HepG2 (cell line): Measurements from ENCODE around the gene HSD11B1L. TPM values are rescaled to one million over a fixed set of nuclear protein-coding genes. Genes with fewer than 3 reads are reported as not detected.

Source experiments
- ATAC-seq: fragments of 200-7000 bp; cut with Tn5 transposase; 3 replicates; pipeline ENCODE4 v1.9.1; 2020; ENCODE audit warnings: mild to moderate bottlenecking, moderate library complexity
- BruUV-seq: library from RNA; stranded (reverse); fragments of 400-500 nt; replicated peaks from 2 replicates; lab custom pipeline; 2021; lab: Mats Ljungman, UMichigan
- CTCF ChIA-PET: fragments of 300-600 bp; formaldehyde crosslinking; extraction: SDS; loops from one replicate; lab custom pipeline; 2021; ENCODE audit warnings: low total read pairs, inconsistent platforms, low intra/inter-chr PET ratio; lab: Yijun Ruan, JAX
- POLR2A ChIA-PET: fragments of 350-600 bp; sonication (Branson Sonifier 250); formaldehyde crosslinking; loops from one replicate; lab custom pipeline; 2020; ENCODE audit warnings: antibody characterized with exemption, inconsistent platforms; lab: Yijun Ruan, JAX
- DNase-seq: peaks from one replicate; pipeline ENCODE4 v3.0.0-alpha.2; 2015; ENCODE audit warnings: low spot score
- FAIRE-seq: peaks from 3 replicates; lab custom pipeline; 2011; peaks lifted over from hg19 to GRCh38; lab: Jason Lieb, UNC
- H2AFZ ChIP-seq: one replicate; pipeline ENCODE4 v1.6.1; 2011; ENCODE audit warnings: low read length, inconsistent platforms
- H3K27ac ChIP-seq: fragments of 300-600 bp; 3 replicates; pipeline ENCODE4 v1.8.0; 2011; ENCODE audit warnings: mixed run types, mild to moderate bottlenecking, mixed read lengths, low read length, inconsistent platforms; ENCODE audit not compliant: insufficient read depth; ENCODE audit errors: extremely low read length
- H3K27me3 ChIP-seq, 2 experiments: fragments of 200-600 bp in 1 of 2; 2 replicates in 1 of 2; 3 replicates in 1 of 2; pipeline versions ENCODE4 v1.6.0 to v1.8.0; 2011; ENCODE audit warnings: low read length in 2 of 2, mild to moderate bottlenecking in 2 of 2, moderate library complexity in 2 of 2, inconsistent platforms in 1 of 2; ENCODE audit not compliant: insufficient read depth in 2 of 2, control insufficient read depth in 1 of 2
- H3K36me3 ChIP-seq, 2 experiments: fragments of 200-600 bp in 1 of 2; replicated peaks in 1 of 2; 2 replicates in 1 of 2; 3 replicates in 1 of 2; pipeline versions ENCODE4 v1.5.1 to v1.8.0; 2011; ENCODE audit warnings: low read length in 2 of 2, inconsistent platforms in 1 of 2; ENCODE audit not compliant: insufficient read depth in 2 of 2, control insufficient read depth in 1 of 2
- H3K4me1 ChIP-seq: 2 replicates; pipeline ENCODE4 v1.5.1; 2012; ENCODE audit warnings: low read length, inconsistent platforms; ENCODE audit not compliant: insufficient read depth
- H3K4me2 ChIP-seq: 2 replicates; pipeline ENCODE4 v1.6.0; 2011; ENCODE audit warnings: low read depth, low read length, inconsistent platforms
- H3K4me3 ChIP-seq, 3 experiments: fragments of 200-600 bp in 1 of 3; sonication (generic), shearing (Covaris generic) in 1 of 3; replicated peaks in 1 of 3; 2 replicates each; pipeline ENCODE4 v1.5.1; 2011 to 2016; ENCODE audit warnings: low read length in 3 of 3, inconsistent platforms in 2 of 3, low read depth in 2 of 3, mild to moderate bottlenecking in 2 of 3, control low read depth in 1 of 3, mixed read lengths in 1 of 3; ENCODE audit not compliant: insufficient read depth in 1 of 3
- H3K79me2 ChIP-seq: one replicate; pipeline ENCODE4 v1.6.1; 2011; ENCODE audit warnings: low read length, inconsistent platforms; ENCODE audit not compliant: insufficient read depth
- H3K9ac ChIP-seq: 2 replicates; pipeline ENCODE4 v1.6.0; 2011; ENCODE audit warnings: mild to moderate bottlenecking, low read depth, low read length, inconsistent platforms; ENCODE audit not compliant: insufficient read depth
- H3K9me3 ChIP-seq: 2 replicates; pipeline ENCODE4 v1.5.1; 2012; ENCODE audit warnings: mild to moderate bottlenecking, low read length
- H4K20me1 ChIP-seq: 2 replicates; pipeline ENCODE4 v1.6.0; 2011; ENCODE audit warnings: inconsistent platforms, mild to moderate bottlenecking, low read length, moderate library complexity; ENCODE audit not compliant: insufficient read depth
- ADNP ChIP-seq: sonication (generic); formaldehyde crosslinking; IDR thresholded peaks from 2 replicates; pipeline ENCODE4 v1.4.0; 2020; ENCODE audit warnings: missing genetic modification reagents
- MAZ ChIP-seq, 2 experiments: sonication (generic) in 1 of 2; formaldehyde crosslinking in 1 of 2; IDR thresholded peaks; 2 replicates each; pipeline versions ENCODE4 v1.5.0 to v1.6.1; 2012 to 2020; ENCODE audit warnings: low read depth in 2 of 2, mild to moderate bottlenecking in 2 of 2, borderline replicate concordance in 1 of 2, improper control_type of control experiment in 1 of 2, low read length in 1 of 2, missing genetic modification reagents in 1 of 2, moderate library complexity in 1 of 2
- MED1 ChIP-seq: sonication (generic); formaldehyde crosslinking; IDR thresholded peaks from 2 replicates; pipeline ENCODE4 v1.4.0; 2020; ENCODE audit warnings: missing genetic modification reagents
- POLR2AphosphoS5 ChIP-seq: IDR thresholded peaks from 2 replicates; pipeline ENCODE4 v1.6.1; 2012; ENCODE audit warnings: low read depth, low read length
- POLR2G ChIP-seq: fragments of 200-400 bp; formaldehyde crosslinking; IDR thresholded peaks from 2 replicates; pipeline ENCODE4 v1.6.1; 2018; ENCODE audit warnings: mild to moderate bottlenecking, low read depth, low read length, moderate library complexity
- ZFP36 ChIP-seq: fragments of 150-350 bp; IDR thresholded peaks from 2 replicates; pipeline ENCODE4 v1.6.1; 2018; ENCODE audit warnings: borderline replicate concordance, low read length, low read depth; ENCODE audit not compliant: partially characterized antibody
- ZMYM3 ChIP-seq: sonication (generic); formaldehyde crosslinking; IDR thresholded peaks from 2 replicates; pipeline ENCODE4 v1.5.1; 2020; ENCODE audit warnings: mild to moderate bottlenecking, missing genetic modification reagents
- WGBS: methylation state at CpG from one replicate; pipeline ENCODE4 v1.1.6; 2017; ENCODE audit warnings: low lambda C conversion rate; 5-methylcytosine and 5-hydroxymethylcytosine counted together
- in situ Hi-C: cut with HindIII; loops from 2 replicates; pipeline ENCODE4 v1.10.0; 2017; ENCODE audit warnings: low pct_unique_long_range_greater_than_20kb; ENCODE audit not compliant: extremely low pct_ligation_motif_present
- intact Hi-C: fragments of 100-400 bp; cut with micrococcal nuclease; formaldehyde crosslinking; loops from one replicate; pipeline ENCODE4 v1.10.0; 2022; ENCODE audit not compliant: unreplicated experiment
- polyA plus RNA-seq, 8 experiments: library from polyadenylated mRNA; depleted of rRNA in 3 of 8; stranded (reverse) in 7 of 8; unstranded in 1 of 8; fragments of >200 nt; fragmentation: Illumina TruSeq in 4 of 8; extraction: Trizol in 4 of 8; gene quantifications; 2 replicates each; pipeline versions ENCODE4 v1.2.1 to v1.2.3, GENCODE V29; 2011 to 2016; ENCODE audit warnings: low read depth in 4 of 8, missing spikeins in 1 of 8, mixed read lengths in 1 of 8; ENCODE audit not compliant: insufficient read depth in 1 of 8
- total RNA-seq, 5 experiments: library from RNA; depleted of rRNA; stranded (reverse); fragments of >200 nt; fragmentation: Illumina TruSeq; extraction: Trizol; gene quantifications; 2 replicates each; pipeline ENCODE4 v1.2.3, GENCODE V29; 2016; ENCODE audit warnings: low read depth in 1 of 5

HSD11B1L gene
- total and polyA plus RNA-seq, 2 of the 13 experiments (the other 11 are each of a cell fraction or from before 2014, with no cell fraction given) = 2.8 to 3.9 TPM

DNA sequence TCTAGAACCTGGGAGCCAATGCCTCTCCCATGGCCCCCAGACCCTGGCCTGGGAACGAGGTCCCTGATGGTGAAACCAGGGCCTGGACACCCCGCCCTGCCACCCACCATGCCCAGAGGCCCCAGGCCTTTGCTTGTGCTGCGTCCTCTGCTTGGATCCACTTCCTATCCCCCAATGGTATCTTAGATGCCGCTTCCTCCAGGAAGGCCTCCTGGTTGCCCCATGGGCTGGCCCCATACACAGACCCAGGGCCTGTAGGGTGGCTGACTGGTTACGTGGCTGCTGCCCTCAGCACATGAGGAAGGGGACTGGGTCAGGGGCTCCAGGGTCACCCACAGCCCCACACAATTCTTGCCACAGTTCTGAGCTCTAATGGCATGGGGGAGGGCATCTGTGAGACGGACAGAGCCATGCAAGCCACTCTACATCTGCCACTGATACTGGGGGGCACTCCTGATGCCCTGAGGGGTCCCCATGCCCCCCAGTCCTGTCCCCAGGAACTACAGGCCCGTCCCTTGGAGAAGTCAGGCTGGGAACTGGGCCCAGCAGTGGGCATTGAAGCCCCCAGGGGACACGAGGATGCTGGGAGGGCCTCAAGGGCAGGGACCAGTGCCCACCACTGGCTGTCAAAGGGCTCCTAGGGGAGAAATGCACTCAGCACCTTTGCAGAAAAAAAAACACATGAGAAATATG is 14.3 kb downstream of the HSD11B1L start:
- no peak overlapping the region for H3K27ac ChIP-seq
- POLR2A ChIA-PET = interaction anchor here (1.2 to 1.4 kb wide), 2 partner anchors 23 to 25 kb away, joined by 4 to 9 read pairs; partner anchors contain the start of genes CATSPERD and LONP1
- TF ChIP-seq ADNP (CRISPR knock-in tag) (0 out of 2 replicates have a peak, but pooled peaks have one; percentile 38), ZMYM3 (CRISPR knock-in tag) (0 out of 2 replicates have a peak, but pooled peaks have one; percentile 29), MAZ (IDR thresholded peaks at IDR 0.05; ENCODE audit: borderline replicate concordance, low read depth, low read length) (no peak), MAZ (CRISPR knock-in tag; IDR thresholded peaks at IDR 0.05; ENCODE audit: low read depth) (no peak), POLR2AphosphoS5 (peak; percentile 21; the same call in 1 of the 2 replicates), POLR2G (peak; percentile 36; the same call in 1 of the 2 replicates), MED1 (CRISPR knock-in tag) (no peak), ZFP36 (peak; percentile 90)
- peaks cover 38% of the 10 kb centered on the region for H4K20me1 ChIP-seq
- in situ Hi-C loops = no loop called here
- intact Hi-C loops = no loop called here
- DNase-seq (no peak), ATAC-seq (no peak), FAIRE-seq (no peak)
- H3K4me3 ChIP-seq = no peak overlapping the region
- 100% methylated on average over 5 of the region's 8 CpGs for WGBS
- BruUV-seq = no TSS peak
- peaks cover 14% of the 10 kb centered on the region; the same call in 1 of the 2 replicates for H3K4me1 ChIP-seq
- H3K9ac ChIP-seq = no peak overlapping the region
- H2AFZ ChIP-seq = no peak overlapping the region
- H3K27me3 ChIP-seq = no peaks in the 10 kb centered on the region; a peak in 1 of 5 replicates
- peaks cover 33 to 75% of the 10 kb centered on the region in 2 experiments for H3K36me3 ChIP-seq
- no peaks in the 10 kb centered on the region for H3K9me3 ChIP-seq
- peaks cover 35% of the 10 kb centered on the region for H3K79me2 ChIP-seq
- CTCF ChIA-PET = no interaction called here
- H3K4me2 ChIP-seq = no peak overlapping the region
